HEK293 (cell line): ENCODE data around the gene MAGI1.

ENCODE experiments used
- CTCF ChIA-PET: fragments of 350-600 bp; formaldehyde crosslinking; extraction: SDS; loops from one replicate; lab custom pipeline; 2021; ENCODE audit warnings: antibody characterized with exemption; lab: Yijun Ruan, JAX
- POLR2A ChIA-PET: fragments of 300-600 bp; formaldehyde crosslinking; extraction: SDS; loops from one replicate; lab custom pipeline; 2020; ENCODE audit warnings: antibody characterized with exemption, inconsistent platforms; lab: Yijun Ruan, JAX
- H3K27ac ChIP-seq: fragments of 200-500 bp; sonication (Bioruptor generic); 2 replicates; pipeline ENCODE4 v1.5.1; 2014; ENCODE audit warnings: low read depth, low read length, control low read depth, inconsistent platforms; ENCODE audit errors: extremely low read depth
- H3K36me3 ChIP-seq, 2 experiments: fragments of 200-500 bp in 1 of 2; sonication (Bioruptor generic) in 1 of 2; 1 replicate in 1 of 2; 2 replicates in 1 of 2; pipeline ENCODE4 v1.5.1; 2014 to 2017; ENCODE audit warnings: inconsistent platforms in 2 of 2, low read length in 2 of 2; ENCODE audit not compliant: control insufficient read depth in 2 of 2, insufficient read depth in 1 of 2
- H3K4me1 ChIP-seq: fragments of 200-500 bp; sonication (Bioruptor generic); 2 replicates; pipeline ENCODE4 v1.5.1; 2014; ENCODE audit warnings: mild to moderate bottlenecking, low read length, inconsistent platforms; ENCODE audit not compliant: control insufficient read depth, insufficient read depth
- H3K4me3 ChIP-seq: 2 replicates; pipeline ENCODE4 v1.5.1; 2011; ENCODE audit warnings: low read depth, mild to moderate bottlenecking, control low read depth, low read length, moderate library complexity
- H3K9me3 ChIP-seq: fragments of 200-500 bp; sonication (Bioruptor generic); 2 replicates; pipeline ENCODE4 v1.5.1; 2014; ENCODE audit warnings: low read depth, low read length, inconsistent platforms; ENCODE audit not compliant: control insufficient read depth, insufficient read depth
- BCL11A ChIP-seq: fragments of 450-650 bp; formaldehyde crosslinking; IDR thresholded peaks from 2 replicates; pipeline ENCODE4 v1.5.1; 2016; ENCODE audit warnings: low read depth, missing biosample characterization, missing genetic modification characterization
- BCL11B ChIP-seq: fragments of 450-650 bp; formaldehyde crosslinking; IDR thresholded peaks from 2 replicates; pipeline ENCODE4 v1.5.1; 2016; ENCODE audit warnings: low read depth, missing biosample characterization, missing genetic modification characterization
- CTCF ChIP-seq: fragments of 450-650 bp; formaldehyde crosslinking; IDR thresholded peaks from 2 replicates; pipeline ENCODE4 v1.5.1; 2016; ENCODE audit warnings: missing biosample characterization, missing genetic modification characterization
- GFI1B ChIP-seq: fragments of 450-650 bp; formaldehyde crosslinking; IDR thresholded peaks from 2 replicates; pipeline ENCODE4 v1.5.1; 2016; ENCODE audit warnings: missing biosample characterization, missing genetic modification characterization
- GLIS2 ChIP-seq: fragments of 450-650 bp; formaldehyde crosslinking; IDR thresholded peaks from 2 replicates; pipeline ENCODE4 v1.5.1; 2016; ENCODE audit warnings: missing biosample characterization, missing genetic modification characterization
- KLF16 ChIP-seq: fragments of 450-650 bp; formaldehyde crosslinking; IDR thresholded peaks from 2 replicates; pipeline ENCODE4 v1.5.1; 2017; ENCODE audit warnings: missing biosample characterization, missing genetic modification characterization
- SP2 ChIP-seq: fragments of 450-650 bp; formaldehyde crosslinking; IDR thresholded peaks from 2 replicates; pipeline ENCODE4 v1.5.1; 2016; ENCODE audit warnings: missing biosample characterization, missing genetic modification characterization
- YY1 ChIP-seq: fragments of 450-650 bp; formaldehyde crosslinking; IDR thresholded peaks from 2 replicates; pipeline ENCODE4 v1.5.1; 2018; ENCODE audit warnings: missing biosample characterization, missing genetic modification characterization
- ZBTB1 ChIP-seq: fragments of 450-650 bp; formaldehyde crosslinking; IDR thresholded peaks from 2 replicates; pipeline ENCODE4 v1.5.1; 2016; ENCODE audit warnings: missing biosample characterization, missing genetic modification characterization
- ZBTB7A ChIP-seq: fragments of 450-650 bp; formaldehyde crosslinking; IDR thresholded peaks from 2 replicates; pipeline ENCODE4 v1.5.1; 2016; ENCODE audit warnings: low read depth, missing biosample characterization, missing genetic modification characterization
- ZBTB8A ChIP-seq: fragments of 450-650 bp; formaldehyde crosslinking; IDR thresholded peaks from 2 replicates; pipeline ENCODE4 v1.5.1; 2016; ENCODE audit warnings: missing biosample characterization, missing genetic modification characterization
- ZNF138 ChIP-seq: fragments of 450-650 bp; formaldehyde crosslinking; IDR thresholded peaks from 2 replicates; pipeline ENCODE4 v1.5.1; 2016; ENCODE audit warnings: missing biosample characterization, missing genetic modification characterization, borderline replicate concordance
- ZNF18 ChIP-seq: fragments of 450-650 bp; formaldehyde crosslinking; IDR thresholded peaks from 2 replicates; pipeline ENCODE4 v1.5.1; 2016; ENCODE audit warnings: missing biosample characterization, missing genetic modification characterization
- ZNF211 ChIP-seq: fragments of 450-650 bp; formaldehyde crosslinking; IDR thresholded peaks from 2 replicates; pipeline ENCODE4 v1.5.1; 2016; ENCODE audit warnings: low read depth, missing biosample characterization, missing genetic modification characterization
- ZNF292 ChIP-seq: fragments of 450-650 bp; formaldehyde crosslinking; IDR thresholded peaks from 2 replicates; pipeline ENCODE4 v1.5.1; 2016; ENCODE audit warnings: low read depth, missing biosample characterization, missing genetic modification characterization, borderline replicate concordance
- ZNF391 ChIP-seq: fragments of 450-650 bp; formaldehyde crosslinking; IDR thresholded peaks from 2 replicates; pipeline ENCODE4 v1.5.1; 2016; ENCODE audit warnings: low read depth, missing biosample characterization, missing genetic modification characterization, borderline replicate concordance
- ZNF426 ChIP-seq: fragments of 450-650 bp; formaldehyde crosslinking; IDR thresholded peaks from 2 replicates; pipeline ENCODE4 v1.5.1; 2017; ENCODE audit warnings: missing biosample characterization, missing genetic modification characterization, mild to moderate bottlenecking, inconsistent platforms, moderate library complexity
- ZNF473 ChIP-seq: fragments of 450-650 bp; formaldehyde crosslinking; IDR thresholded peaks from 2 replicates; pipeline ENCODE4 v1.5.1; 2017; ENCODE audit warnings: missing biosample characterization, missing genetic modification characterization
- ZNF48 ChIP-seq: fragments of 450-650 bp; formaldehyde crosslinking; IDR thresholded peaks from 2 replicates; pipeline ENCODE4 v1.5.1; 2016; ENCODE audit warnings: missing biosample characterization, missing genetic modification characterization
- ZNF510 ChIP-seq: fragments of 450-650 bp; formaldehyde crosslinking; IDR thresholded peaks from 2 replicates; pipeline ENCODE4 v1.5.1; 2018; ENCODE audit warnings: mild to moderate bottlenecking, missing genetic modification characterization, missing biosample characterization; ENCODE audit not compliant: insufficient replicate concordance
- ZNF518A ChIP-seq: fragments of 450-650 bp; formaldehyde crosslinking; conservative IDR thresholded peaks from 2 replicates; pipeline ENCODE4 v1.5.1; 2016; ENCODE audit warnings: low read depth, missing biosample characterization, missing genetic modification characterization
- ZNF521 ChIP-seq: fragments of 450-650 bp; formaldehyde crosslinking; IDR thresholded peaks from 2 replicates; pipeline ENCODE4 v1.5.1; 2017; ENCODE audit warnings: missing biosample characterization, mild to moderate bottlenecking, missing genetic modification characterization
- ZNF549 ChIP-seq: fragments of 450-650 bp; IDR thresholded peaks from 2 replicates; pipeline ENCODE4 v1.5.1; 2018; ENCODE audit warnings: missing biosample characterization, missing genetic modification characterization, mild to moderate bottlenecking, inconsistent platforms, moderate library complexity
- ZNF560 ChIP-seq: fragments of 450-650 bp; formaldehyde crosslinking; IDR thresholded peaks from 2 replicates; pipeline ENCODE4 v1.5.1; 2017; ENCODE audit warnings: missing biosample characterization, missing genetic modification characterization, borderline replicate concordance
- ZNF596 ChIP-seq: fragments of 450-650 bp; IDR thresholded peaks from 2 replicates; pipeline ENCODE4 v1.5.0; 2018; ENCODE audit warnings: missing biosample characterization, mild to moderate bottlenecking, missing genetic modification characterization, moderate library complexity
- ZNF639 ChIP-seq: fragments of 450-650 bp; formaldehyde crosslinking; IDR thresholded peaks from 2 replicates; pipeline ENCODE4 v1.5.1; 2016; ENCODE audit warnings: missing biosample characterization, missing genetic modification characterization
- ZNF785 ChIP-seq: fragments of 450-650 bp; formaldehyde crosslinking; IDR thresholded peaks from 2 replicates; pipeline ENCODE4 v1.5.1; 2016; ENCODE audit warnings: missing biosample characterization, missing genetic modification characterization
- ZNF830 ChIP-seq: fragments of 450-650 bp; IDR thresholded peaks from 2 replicates; pipeline ENCODE4 v1.5.0; 2018; ENCODE audit warnings: missing biosample characterization, missing genetic modification characterization, low read depth, mild to moderate bottlenecking, moderate library complexity

The MAGI1 gene

GRCh38 chr3:65432388-65433003, 606.2 kb downstream of the MAGI1 start:
- Histone ChIP-seq H3K9me3 (no peaks in the 10 kb centered on the region), H3K36me3 (peaks cover 0 to 11% of the 10 kb centered on the region in 2 experiments; a peak in 1 of 3 replicates), H3K27ac (no peak overlapping the region), H3K4me3 (no peak overlapping the region), H3K4me1 (no peaks in the 10 kb centered on the region)
- ChIA-PET CTCF (interaction anchor here (0.7 kb wide), 1 partner anchor 900 kb away, joined by 3 read pairs; no protein-coding TSS in a partner anchor), POLR2A (no interaction called here)
- TF ChIP-seq SP2 (no peak), GFI1B (tag by site-specific recombination) (no peak), ZNF830 (no peak), ZNF639 (no peak), YY1 (tag by site-specific recombination) (no peak), ZNF18 (tag by site-specific recombination) (no peak), ZNF521 (tag by site-specific recombination) (no peak), ZBTB1 (tag by site-specific recombination) (no peak), ZNF560 (tag by site-specific recombination) (no peak), ZNF426 (tag by site-specific recombination) (no peak), ZNF138 (no peak), KLF16 (no peak), BCL11B (no peak), CTCF (tag by site-specific recombination) (no peak), ZNF549 (no peak), ZNF48 (tag by site-specific recombination) (no peak)
- TF ChIP-seq, all 188 proteins: peak for 0

- no peak overlapping the region for H3K4me3 ChIP-seq
- no peaks in the 10 kb centered on the region for H3K9me3 ChIP-seq
- peaks cover 0 to 11% of the 10 kb centered on the region in 2 experiments; a peak in 1 of 3 replicates for H3K36me3 ChIP-seq
- no peaks in the 10 kb centered on the region for H3K4me1 ChIP-seq
- POLR2A ChIA-PET = no interaction called here
- no peak overlapping the region for H3K27ac ChIP-seq
- CTCF ChIA-PET = interaction anchor here (0.8 to 1.4 kb wide), 3 partner anchors 12 to 39 kb away, joined by 3 to 4 read pairs (median 4); no protein-coding TSS in a partner anchor
- TF ChIP-seq ZNF785 (tag by site-specific recombination) = no peak
- no peak for TF ChIP-seq ZNF292 (tag by site-specific recombination)
- TF ChIP-seq ZNF510 (tag by site-specific recombination) = no peak
- no peak for TF ChIP-seq ZNF596
- no peak for TF ChIP-seq ZNF518A
- no peak for TF ChIP-seq ZNF391 (tag by site-specific recombination)
- no peak for TF ChIP-seq ZNF473
- no peak for TF ChIP-seq BCL11A
- no peak for TF ChIP-seq ZBTB7A (tag by site-specific recombination)
- TF ChIP-seq ZNF211 = no peak
- no peak for TF ChIP-seq ZBTB8A (tag by site-specific recombination)
- TF ChIP-seq GLIS2 (tag by site-specific recombination) = no peak
Measured at GRCh38 chr3:65425880-65426279, 612.8 kb downstream of the MAGI1 start.
